Stimulated activated CD8-positive, alpha-beta memory T cell treated with anti-CD3 and anti-CD28 coated beads, Interleukin-4, amount 100 ng/mL, for 48 hours (primary cell): Measurements from ENCODE around the gene RNF182.
"Not testable (repeated sequence)": the region's sequence is repeated elsewhere in the genome, so short reads cannot be mapped to it uniquely, and the experiment has no call there.

Experiments
- DNase-seq: peaks from one replicate; pipeline ENCODE4 v3.0.0-alpha.2; 2020

RNF182 gene, protein sequence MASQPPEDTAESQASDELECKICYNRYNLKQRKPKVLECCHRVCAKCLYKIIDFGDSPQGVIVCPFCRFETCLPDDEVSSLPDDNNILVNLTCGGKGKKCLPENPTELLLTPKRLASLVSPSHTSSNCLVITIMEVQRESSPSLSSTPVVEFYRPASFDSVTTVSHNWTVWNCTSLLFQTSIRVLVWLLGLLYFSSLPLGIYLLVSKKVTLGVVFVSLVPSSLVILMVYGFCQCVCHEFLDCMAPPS

GRCh38 chr6:13924949-13925881 lies at the start of gene RNF182:
Gene RNF182 (plus strand): TSS chr6:13924952. CDS start chr6:13977120, 52,168 bp downstream.
- peak; percentile 59 for DNase-seq

DNA sequence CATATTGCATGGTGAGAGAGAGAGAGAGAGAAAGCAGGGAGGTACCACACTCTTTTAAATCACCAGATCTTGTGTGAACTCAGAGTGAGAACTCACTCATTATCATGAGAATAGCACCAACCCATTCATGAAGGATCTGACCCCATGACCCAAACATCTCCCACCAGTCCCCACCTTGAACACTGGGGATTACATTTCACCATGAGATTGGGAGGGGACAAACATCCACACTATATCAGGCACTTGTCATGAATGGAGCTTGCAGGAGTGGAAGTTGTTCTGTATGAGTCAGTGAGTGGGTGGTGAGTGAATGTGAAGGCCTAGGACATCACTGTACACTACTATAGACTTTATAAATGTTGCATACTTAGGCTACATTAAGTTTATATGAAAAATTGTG lies 47.7 kb upstream of the RNF182 start:
- no peak for DNase-seq

- not testable (repeated sequence) for DNase-seq
Measured at GRCh38 chr6:13880061-13880663, 44.6 kb upstream of the RNF182 start.

DNA sequence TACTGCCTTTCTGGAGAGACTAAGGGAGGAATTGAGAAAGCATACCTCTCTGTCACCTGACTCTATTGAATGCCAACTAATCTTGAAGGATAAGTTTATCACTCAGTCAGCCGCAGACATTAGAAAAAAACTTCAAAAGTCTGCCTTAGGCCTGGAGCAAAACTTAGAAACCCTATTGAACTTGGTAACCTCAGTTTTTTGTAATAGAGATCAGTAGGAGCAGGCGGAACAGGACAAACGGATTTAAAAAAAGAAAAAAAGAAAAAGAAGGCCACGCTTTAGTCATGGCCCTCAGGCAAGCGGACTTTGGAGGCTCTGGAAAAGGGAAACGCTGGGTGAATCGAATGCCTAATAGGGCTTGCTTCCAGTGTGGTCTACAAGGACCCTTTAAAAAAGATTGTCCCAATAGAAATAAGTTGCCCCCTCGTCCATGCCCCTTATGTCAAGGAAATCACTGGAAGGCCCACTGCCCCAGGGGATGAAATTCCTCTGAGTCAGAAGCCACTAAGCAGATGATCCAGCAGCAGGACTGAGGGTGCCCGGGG lies 43.1 kb upstream of the RNF182 start:
- no peak for DNase-seq

DNA sequence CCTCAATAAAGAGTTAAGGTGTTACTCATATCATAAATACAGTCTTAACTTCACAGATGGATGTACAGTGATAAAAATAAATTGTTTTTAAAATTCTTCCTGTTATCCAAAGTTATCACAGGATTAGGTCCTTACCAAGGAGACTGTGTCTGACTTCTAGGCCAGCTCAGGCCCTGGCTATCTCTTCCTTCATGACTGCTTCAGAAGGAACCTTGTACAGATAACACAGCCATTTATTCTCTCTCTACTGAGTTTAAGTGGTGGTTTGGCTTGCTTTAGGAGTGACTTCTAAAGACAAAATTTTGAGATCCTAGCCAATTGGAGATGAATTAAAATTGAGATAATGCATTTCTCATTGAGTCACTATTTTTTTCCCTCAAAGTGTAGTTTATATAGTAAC lies 40.8 kb upstream of the RNF182 start:
- DNase-seq = no peak

DNA sequence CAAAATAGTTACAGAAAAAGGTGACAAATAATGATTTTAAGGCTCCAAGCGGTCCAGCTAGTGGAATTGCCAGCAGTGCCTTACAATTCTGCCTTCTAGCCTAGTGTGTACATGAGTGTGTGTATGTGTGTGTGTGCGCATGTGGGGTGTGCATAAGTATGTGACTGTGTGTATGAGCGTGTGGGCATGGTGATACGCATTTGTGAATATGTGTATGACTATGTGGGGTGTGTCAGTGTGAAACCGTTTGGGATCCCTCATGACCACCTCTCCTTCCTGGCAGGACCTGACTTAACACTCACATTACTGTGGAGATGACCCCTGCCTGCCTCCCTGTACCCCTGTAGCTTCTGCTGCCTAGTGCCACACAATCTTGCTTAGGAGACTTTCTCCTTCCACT lies 40.4 kb upstream of the RNF182 start:
- no peak for DNase-seq

DNA sequence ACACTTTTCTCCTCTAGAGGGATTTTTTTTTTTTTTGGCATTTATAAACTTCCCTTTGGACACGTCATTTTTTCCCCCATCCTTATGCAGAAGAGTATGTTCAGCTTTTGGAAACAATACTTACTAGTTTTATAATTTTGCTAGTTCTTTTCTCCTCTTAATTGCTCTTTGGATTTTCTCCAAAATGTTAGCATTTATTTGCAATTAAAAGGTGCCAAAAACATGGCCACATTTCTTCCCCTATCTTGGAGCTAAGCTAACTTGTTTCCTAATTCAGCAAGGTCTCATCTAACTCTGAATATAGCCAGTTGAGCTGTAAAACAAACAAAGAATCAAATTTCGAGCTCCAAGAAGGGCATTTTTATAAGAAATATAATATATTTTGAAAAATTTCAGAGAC lies 39.2 kb upstream of the RNF182 start:
- no peak for DNase-seq

DNA sequence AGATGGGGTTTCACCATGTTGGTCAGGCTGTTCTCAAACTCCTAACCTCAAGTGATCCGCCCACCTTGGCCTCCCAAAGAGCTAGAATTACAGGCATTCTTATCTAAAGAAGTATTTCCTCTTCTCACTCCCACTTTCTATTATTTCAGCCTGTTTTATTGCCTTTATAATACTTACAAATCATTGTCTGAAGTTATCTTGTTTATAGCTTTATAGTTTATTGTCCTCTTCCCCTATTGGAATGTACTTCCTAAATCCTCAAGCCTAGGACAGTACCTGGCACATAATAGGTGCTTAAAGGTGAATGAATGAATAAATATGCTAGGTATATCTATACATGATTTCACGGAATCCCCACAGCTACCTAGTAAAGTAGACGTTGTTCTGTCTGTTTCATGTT lies 37.8 kb upstream of the RNF182 start:
- DNase-seq = no peak

DNA sequence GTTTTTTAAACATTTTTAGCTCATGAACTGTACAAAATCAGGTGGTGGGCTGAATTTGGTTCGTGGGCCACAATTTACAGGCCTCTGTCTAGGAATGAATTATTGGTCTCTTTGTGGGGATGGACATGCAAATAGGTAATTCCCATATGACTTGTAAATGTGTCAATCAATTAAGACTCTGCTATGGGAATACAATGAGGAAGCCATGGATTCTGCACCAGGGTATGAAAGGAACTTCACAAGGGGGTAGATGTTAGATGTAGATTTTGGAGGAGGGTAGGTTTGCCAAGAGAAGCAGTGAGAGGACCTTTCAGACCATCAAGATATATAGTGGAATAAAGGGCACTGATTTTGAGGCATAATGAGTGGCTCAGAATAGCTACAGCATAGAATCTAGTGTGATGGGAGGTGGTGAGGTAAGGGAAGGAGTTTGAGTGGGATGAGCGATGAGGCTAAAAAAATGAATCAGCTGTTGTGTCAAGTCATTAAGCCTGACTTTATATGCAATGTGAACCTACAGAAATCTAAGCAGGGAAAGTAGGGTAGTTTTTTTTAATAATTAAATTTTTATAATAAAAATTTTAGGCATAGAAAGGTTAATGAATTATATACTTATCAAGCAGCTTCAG lies 32.6 kb upstream of the RNF182 start:
- no peak for DNase-seq

GRCh38 chr6:13902922-13903321 lies 21.8 kb upstream of the RNF182 start:
- DNase-seq = no peak

DNA sequence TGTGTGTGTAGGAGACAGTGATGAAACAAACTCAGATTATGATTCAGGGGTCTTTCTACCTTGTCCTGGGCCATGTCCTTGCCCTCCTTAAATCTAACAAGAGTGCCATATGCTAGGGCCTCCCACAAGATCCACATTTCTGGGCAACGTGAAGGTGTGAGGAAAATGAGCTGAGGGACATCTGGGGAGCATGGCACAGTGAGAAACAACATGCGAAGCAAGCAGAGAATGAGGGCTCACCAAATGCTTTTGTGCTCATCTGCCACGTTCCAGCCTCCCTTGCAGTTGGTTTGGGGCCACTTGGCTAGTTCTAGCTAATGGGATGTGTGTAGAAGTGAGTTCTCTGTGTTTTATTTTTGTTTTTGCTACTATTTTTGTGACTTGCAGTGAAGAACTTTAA lies 21.4 kb upstream of the RNF182 start:
- DNase-seq = no peak

DNA sequence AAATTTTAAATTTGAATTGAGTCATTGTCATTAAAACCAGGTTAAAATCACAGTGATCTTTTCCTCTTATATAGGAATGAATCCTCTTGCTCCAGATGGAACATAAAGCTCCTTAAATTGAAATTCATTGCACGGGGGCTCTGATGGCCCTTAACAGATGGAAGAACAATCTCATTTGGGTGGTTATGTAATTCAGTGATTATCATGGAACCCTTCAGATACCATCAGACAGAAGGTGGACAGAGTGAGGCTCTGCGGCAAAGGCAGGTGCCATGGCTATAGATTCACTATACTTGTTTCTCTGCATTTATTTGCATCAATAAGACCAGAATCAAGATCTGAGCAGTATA lies 17.8 kb upstream of the RNF182 start:
- DNase-seq = no peak

- no peak for DNase-seq
Measured at GRCh38 chr6:13907614-13908215, 17.0 kb upstream of the RNF182 start.

GRCh38 chr6:13908955-13909381 lies 15.8 kb upstream of the RNF182 start:
- DNase-seq = peak; percentile 47

GRCh38 chr6:13910443-13910842 lies 14.3 kb upstream of the RNF182 start:
- no peak for DNase-seq

DNA sequence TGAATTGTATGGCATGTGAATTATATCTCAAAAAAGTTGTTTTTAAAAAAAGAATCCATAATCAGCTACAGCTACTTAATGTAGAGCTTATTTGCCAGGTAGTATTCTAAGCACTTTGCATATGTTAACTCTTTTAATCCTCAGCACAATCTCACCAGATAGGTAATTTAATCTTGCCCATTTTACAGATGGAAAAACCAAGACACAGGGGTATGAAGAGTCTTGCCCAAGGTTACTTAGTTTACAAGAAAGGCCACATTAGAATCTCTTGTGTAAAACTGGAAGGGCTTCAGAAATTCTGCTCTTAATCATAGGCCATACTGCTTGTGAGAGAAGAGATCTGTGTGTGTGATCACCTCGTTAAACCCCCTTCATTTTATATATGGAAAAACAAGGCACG lies 13.4 kb upstream of the RNF182 start:
- no peak for DNase-seq

DNA sequence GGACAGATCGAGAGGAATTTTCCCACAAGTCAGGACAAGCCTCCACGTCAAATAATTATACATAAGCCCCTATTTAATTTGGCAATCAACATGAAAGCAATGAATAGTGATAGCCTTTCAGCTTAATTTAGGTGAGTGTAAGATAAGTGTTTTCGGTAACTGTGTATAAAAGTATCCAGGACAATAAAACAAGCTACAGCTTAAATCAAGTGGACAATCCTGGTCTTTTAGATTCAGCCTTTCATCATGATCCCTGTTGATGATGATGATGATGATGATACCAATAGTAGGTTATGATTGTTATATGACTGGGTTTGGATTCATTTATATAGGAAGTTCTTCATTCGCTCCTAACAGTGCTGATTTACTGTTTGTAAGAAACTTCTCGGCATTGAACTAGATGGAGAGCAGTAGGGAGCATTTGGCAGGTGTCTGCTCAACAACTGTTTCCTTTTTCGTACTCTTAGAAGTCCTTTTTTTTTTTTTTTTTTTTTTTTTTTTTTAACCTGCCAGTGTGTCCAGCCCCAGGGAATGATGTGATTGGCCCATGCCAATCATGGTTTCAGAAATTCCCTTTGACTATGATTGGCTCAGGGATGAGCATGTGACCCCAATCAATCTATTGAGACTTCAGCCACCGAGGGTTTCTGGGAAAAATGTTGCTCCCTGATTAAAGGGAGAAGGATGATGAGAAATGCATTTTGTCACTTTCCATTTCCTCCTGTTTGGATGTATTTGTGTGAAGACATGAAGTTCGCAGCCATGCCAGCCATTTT lies 11.3 kb upstream of the RNF182 start:
- no peak for DNase-seq

- DNase-seq = no peak
Measured at GRCh38 chr6:13914351-13914750, 10.4 kb upstream of the RNF182 start.

DNA sequence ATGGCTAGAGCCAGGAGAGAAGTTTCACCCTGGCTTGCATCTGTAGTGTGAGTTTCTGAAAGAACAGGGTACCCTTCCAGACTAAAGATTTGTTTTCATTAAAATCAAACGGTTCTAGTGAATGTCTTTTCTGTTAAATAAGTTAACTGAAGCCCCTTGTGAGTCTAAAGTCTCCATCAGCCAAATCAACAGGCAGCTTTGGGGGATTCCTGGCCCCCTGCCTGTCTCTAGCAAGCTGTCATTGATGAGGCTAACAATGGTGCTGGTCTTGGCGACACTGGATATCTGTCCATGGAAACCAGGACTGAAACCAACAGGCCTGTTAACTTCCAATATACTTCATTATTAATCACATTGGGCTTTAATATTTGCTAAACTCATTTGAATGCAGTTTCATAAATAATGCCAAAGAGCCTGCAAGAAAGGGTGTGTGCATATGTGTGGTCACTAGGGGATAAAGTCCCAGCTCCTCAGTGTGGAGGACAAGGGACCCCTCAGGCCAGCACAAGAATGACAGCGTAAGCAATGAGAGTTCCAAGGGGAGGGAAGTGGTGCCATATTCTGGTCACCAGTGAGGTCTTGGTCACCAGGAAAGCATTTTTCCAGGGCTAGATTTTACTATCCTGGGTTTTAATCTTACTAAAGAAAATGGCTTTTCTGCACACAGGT lies 9.1 kb upstream of the RNF182 start:
- no peak for DNase-seq

DNA sequence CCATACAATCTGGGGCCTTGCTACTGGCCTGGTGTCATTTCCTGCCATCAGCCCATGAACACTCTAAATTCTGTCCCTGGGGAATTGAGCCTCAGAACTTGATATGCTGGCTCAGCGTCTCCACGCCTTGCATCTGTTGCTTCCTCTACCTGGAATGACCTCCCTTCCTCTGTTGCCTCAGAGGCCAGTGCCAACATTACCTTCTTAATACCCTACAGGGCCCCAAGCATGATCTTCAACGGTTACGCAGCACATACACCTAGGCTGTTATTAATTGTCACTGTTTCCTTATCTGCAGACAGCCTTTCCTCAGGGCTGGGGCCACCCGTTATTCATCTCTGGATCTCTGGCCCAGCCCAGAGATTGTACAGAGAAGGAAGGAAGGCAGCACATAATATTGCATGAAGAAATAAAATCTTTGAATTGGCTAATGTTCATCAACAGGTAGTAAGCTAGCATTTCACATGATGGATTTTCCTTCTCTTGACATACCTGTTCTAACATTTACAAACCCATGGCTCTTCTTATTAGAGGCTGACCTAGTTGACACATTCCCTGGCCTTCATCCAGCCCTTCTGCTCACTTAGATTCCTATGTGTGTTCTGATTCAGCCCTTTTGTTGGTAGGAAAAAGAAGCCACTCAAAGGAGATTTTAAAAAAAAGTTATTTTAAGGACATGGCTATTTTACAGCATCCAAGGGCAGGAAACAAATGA lies 8.4 kb upstream of the RNF182 start:
- no peak for DNase-seq

DNA sequence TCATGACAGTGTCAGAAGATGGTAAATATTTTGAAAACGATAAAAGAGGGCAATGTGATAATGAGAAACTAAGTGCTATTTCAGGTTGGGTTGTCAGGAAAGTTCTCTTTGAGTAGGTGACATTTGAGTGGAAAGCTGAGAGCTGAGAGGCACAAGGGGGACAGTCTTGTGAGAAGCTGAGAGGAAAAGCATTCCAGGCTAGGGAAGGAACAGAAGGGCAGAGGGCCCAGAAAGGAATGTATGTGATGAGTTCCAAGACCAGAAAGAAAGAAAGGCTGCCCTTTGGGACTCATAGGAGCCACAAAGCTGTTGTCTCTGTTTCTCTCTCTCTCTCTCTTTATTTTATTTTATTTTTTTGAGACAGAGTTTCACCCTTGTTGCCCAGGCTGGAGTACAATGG lies 7.6 kb upstream of the RNF182 start:
- no peak for DNase-seq
